Fibroblast of lung (primary cell): ENCODE data around the gene TCTN1.
"Not testable (repeated sequence)": the region's sequence is repeated elsewhere in the genome, so short reads cannot be mapped to it uniquely, and the experiment has no call there.

Source experiments
- CTCF ChIP-seq, 2 donors: IDR thresholded peaks in 1 of 2; conservative IDR thresholded peaks in 1 of 2; 1 replicate in 1 of 2; 2 replicates in 1 of 2; pipeline ENCODE4 v1.5.1; 2011 to 2012; ENCODE audit warnings: low read length in 2 of 2, control low read depth in 1 of 2, inconsistent platforms in 1 of 2, low read depth in 1 of 2, mild to moderate bottlenecking in 1 of 2
- EZH2 ChIP-seq: IDR thresholded peaks from 2 replicates; pipeline ENCODE4 v1.5.1; 2012; ENCODE audit warnings: low read length, control low read depth, mild to moderate bottlenecking; ENCODE audit errors: missing control alignments

- TF ChIP-seq CTCF (conservative IDR thresholded peaks at IDR 0.05 in 1 of 2, IDR thresholded peaks at IDR 0.05 in 1 of 2; ENCODE audit: low read depth in 1 of 2, low read length in 2 of 2); EZH2: not testable (repeated sequence)
These were observed 43.1 kb upstream of the TCTN1 start for GRCh38 chr12:110570798-110571197.
